SK-N-SH (cell line): ENCODE results near the gene RPL18. TPM values are rescaled to one million over a fixed set of nuclear protein-coding genes. Genes with fewer than 3 reads are reported as not detected.

Source experiments
- CTCF ChIA-PET: fragments of 300-600, 350-600 bp; formaldehyde crosslinking; extraction: SDS; loops from one replicate; lab custom pipeline; 2021; lab: Yijun Ruan, JAX
- POLR2A ChIA-PET: fragments of 350-600 bp; sonication (Branson Sonifier 250); formaldehyde crosslinking; extraction: SDS; loops from one replicate; lab custom pipeline; 2020; ENCODE audit warnings: antibody characterized with exemption, inconsistent platforms; lab: Yijun Ruan, JAX
- DNase-seq: peaks from one replicate; pipeline ENCODE4 v3.0.0; 2012
- H2AFZ ChIP-seq: fragments of 200-600 bp; sonication (generic); 2 replicates; pipeline ENCODE4 v1.8.1; 2016; ENCODE audit warnings: antibody characterized with exemption, mild to moderate bottlenecking, low read depth
- H3F3A ChIP-seq: fragments of 200-600 bp; sonication (generic); replicated peaks from 2 replicates; pipeline ENCODE3; 2016; ENCODE audit warnings: antibody characterized with exemption, mild to moderate bottlenecking; ENCODE audit not compliant: insufficient read depth
- H3K27ac ChIP-seq, 2 experiments: fragments of 200-500 bp in 1 of 2; fragments of 200-600 bp in 1 of 2; sonication (Bioruptor generic) in 1 of 2; sonication (generic), shearing (Covaris generic) in 1 of 2; 2 replicates each; pipeline versions ENCODE4 v1.5.1 to v1.6.1; 2014 to 2016; ENCODE audit warnings: low read depth in 2 of 2, inconsistent platforms in 1 of 2, low read length in 1 of 2, mild to moderate bottlenecking in 1 of 2, mixed read lengths in 1 of 2
- H3K27me3 ChIP-seq: fragments of 200-600 bp; sonication (generic), shearing (Covaris generic); 2 replicates; pipeline ENCODE4 v1.6.1; 2016; ENCODE audit warnings: mixed run types; ENCODE audit not compliant: insufficient read depth
- H3K36me3 ChIP-seq, 2 experiments: fragments of 200-500 bp in 1 of 2; fragments of 200-600 bp in 1 of 2; sonication (Bioruptor generic) in 1 of 2; sonication (generic) in 1 of 2; replicated peaks in 1 of 2; 2 replicates each; pipeline versions ENCODE3 to v1.5.1; 2014 to 2016; ENCODE audit warnings: low read length in 1 of 2, mild to moderate bottlenecking in 1 of 2; ENCODE audit not compliant: insufficient read depth in 2 of 2, control insufficient read depth in 1 of 2
- H3K4me1 ChIP-seq, 2 experiments: fragments of 200-500 bp in 1 of 2; fragments of 200-600 bp in 1 of 2; sonication (Bioruptor generic) in 1 of 2; sonication (generic), shearing (Covaris generic) in 1 of 2; 2 replicates each; pipeline versions ENCODE4 v1.5.1 to v1.6.1; 2014 to 2016; ENCODE audit warnings: low read depth in 1 of 2, low read length in 1 of 2, mixed run types in 1 of 2; ENCODE audit not compliant: insufficient read depth in 2 of 2, control insufficient read depth in 1 of 2
- H3K4me2 ChIP-seq: fragments of 200-600 bp; sonication (generic), shearing (Covaris generic); 2 replicates; pipeline ENCODE4 v1.6.1; 2017; ENCODE audit warnings: mixed run types
- H3K4me3 ChIP-seq, 2 experiments: fragments of 200-500 bp in 1 of 2; fragments of 200-600 bp in 1 of 2; sonication (Bioruptor generic) in 1 of 2; sonication (generic), shearing (Covaris generic) in 1 of 2; 2 replicates each; pipeline versions ENCODE4 v1.5.1 to v1.8.1; 2014 to 2016; ENCODE audit warnings: low read depth in 2 of 2, inconsistent platforms in 1 of 2, low read length in 1 of 2, mild to moderate bottlenecking in 1 of 2, mixed read lengths in 1 of 2, moderate library complexity in 1 of 2
- H3K79me2 ChIP-seq: fragments of 200-600 bp; sonication (generic); 2 replicates; pipeline ENCODE4 v1.8.1; 2017; ENCODE audit warnings: mild to moderate bottlenecking; ENCODE audit not compliant: insufficient read depth
- H3K9ac ChIP-seq: fragments of 200-600 bp; sonication (generic); 2 replicates; pipeline ENCODE4 v1.6.1; 2017; ENCODE audit warnings: mixed run types
- H3K9me2 ChIP-seq: fragments of 200-600 bp; sonication (generic); 2 replicates; pipeline ENCODE4 v1.6.1; 2017; ENCODE audit warnings: mixed run types
- H3K9me3 ChIP-seq: fragments of 200-600 bp; sonication (generic); 2 replicates; pipeline ENCODE4 v1.6.1; 2017; ENCODE audit warnings: mixed run types, mild to moderate bottlenecking, moderate library complexity
- H4K20me1 ChIP-seq: fragments of 200-600 bp; sonication (generic); 2 replicates; pipeline ENCODE4 v1.6.1; 2017; ENCODE audit warnings: mild to moderate bottlenecking, mixed run types; ENCODE audit not compliant: insufficient read depth
- CHD2 ChIP-seq: fragments of 150-350 bp; IDR thresholded peaks from 2 replicates; pipeline ENCODE4 v1.6.1; 2018; ENCODE audit warnings: low read length; ENCODE audit not compliant: partially characterized antibody
- EP300 ChIP-seq, 2 experiments: IDR thresholded peaks; 2 replicates each; pipeline versions ENCODE4 v1.4.0 to v1.6.1; 2012; ENCODE audit warnings: borderline replicate concordance in 1 of 2, low read depth in 1 of 2, low read length in 1 of 2
- EZH2phosphoT487 ChIP-seq: fragments of 200-600 bp; sonication (generic); IDR thresholded peaks from 2 replicates; pipeline ENCODE4 v1.6.1; 2017; ENCODE audit warnings: low read depth, mixed run types, mild to moderate bottlenecking, antibody characterized with exemption, moderate library complexity, borderline replicate concordance
- FOXJ3 ChIP-seq: sonication (generic); formaldehyde crosslinking; IDR thresholded peaks from 2 replicates; pipeline ENCODE4 v1.5.1; 2020; ENCODE audit warnings: mild to moderate bottlenecking, missing genetic modification reagents
- FOXM1 ChIP-seq: IDR thresholded peaks from 2 replicates; pipeline ENCODE4 v1.4.0; 2012; ENCODE audit warnings: low read depth, mild to moderate bottlenecking
- GABPA ChIP-seq: IDR thresholded peaks from 2 replicates; pipeline ENCODE4 v1.4.0; 2012; ENCODE audit warnings: low read depth, mild to moderate bottlenecking
- MEF2A ChIP-seq: IDR thresholded peaks from 2 replicates; pipeline ENCODE4 v1.4.0; 2012; ENCODE audit warnings: low read depth, borderline replicate concordance
- RAD21 ChIP-seq: IDR thresholded peaks from 2 replicates; pipeline ENCODE4 v1.6.1; 2012; ENCODE audit warnings: mild to moderate bottlenecking, low read length
- RCOR1 ChIP-seq: fragments of 150-350 bp; IDR thresholded peaks from 2 replicates; pipeline ENCODE4 v1.6.1; 2017; ENCODE audit warnings: antibody characterized with exemption, low read length
- RFX5 ChIP-seq: IDR thresholded peaks from 2 replicates; pipeline ENCODE4 v1.6.1; 2012; ENCODE audit warnings: mild to moderate bottlenecking, improper control_type of control experiment, low read length
- SIN3A ChIP-seq: IDR thresholded peaks from 2 replicates; pipeline ENCODE4 v1.6.1; 2012; ENCODE audit warnings: low read depth, mild to moderate bottlenecking, low read length, moderate library complexity, borderline replicate concordance
- SMC3 ChIP-seq: IDR thresholded peaks from 2 replicates; pipeline ENCODE4 v1.6.1; 2012; ENCODE audit warnings: low read depth, low read length, improper control_type of control experiment
- TAF1 ChIP-seq: IDR thresholded peaks from 2 replicates; pipeline ENCODE4 v1.6.1; 2012; ENCODE audit warnings: low read depth, mild to moderate bottlenecking, low read length, moderate library complexity, borderline replicate concordance
- TEAD4 ChIP-seq: IDR thresholded peaks from 2 replicates; pipeline ENCODE4 v1.4.0; 2012; ENCODE audit warnings: mild to moderate bottlenecking, borderline replicate concordance; ENCODE audit not compliant: insufficient read depth
- YY1 ChIP-seq: IDR thresholded peaks from 2 replicates; pipeline ENCODE4 v1.4.0; 2012; ENCODE audit warnings: low read depth, mild to moderate bottlenecking
- ZBTB33 ChIP-seq: IDR thresholded peaks from 2 replicates; pipeline ENCODE4 v1.4.0; 2012; ENCODE audit warnings: low read depth, borderline replicate concordance
- WGBS: methylation state at CpG from one replicate; pipeline ENCODE4 v1.1.6; 2017; ENCODE audit warnings: low lambda C conversion rate; 5-methylcytosine and 5-hydroxymethylcytosine counted together
- polyA plus RNA-seq, 3 experiments: library from polyadenylated mRNA; depleted of rRNA; stranded (reverse); fragments of >200 nt; gene quantifications; 2 replicates each; pipeline ENCODE4 v1.2.3, GENCODE V29; 2012
- TF ChIP-seq, protein P1 (sequence below): fragments of 150-350 bp; IDR thresholded peaks from 2 replicates; pipeline ENCODE4 v1.6.1; 2017; ENCODE audit warnings: antibody characterized with exemption, low read length, low read depth, borderline replicate concordance
- TF ChIP-seq, protein P2 (sequence below): IDR thresholded peaks from 2 replicates; pipeline ENCODE4 v1.6.1; 2012; ENCODE audit warnings: mild to moderate bottlenecking, low read depth, low read length, moderate library complexity
- TF ChIP-seq, protein P3 (sequence below): IDR thresholded peaks from 2 replicates; pipeline ENCODE4; 2012
- TF ChIP-seq, protein P4 (sequence below): fragments of 150-350 bp; IDR thresholded peaks from 2 replicates; pipeline ENCODE4 v1.6.1; 2016; ENCODE audit warnings: mild to moderate bottlenecking, low read depth, low read length

The RPL18 gene
- polyA plus RNA-seq, 1 of the 3 experiments (the other 2 are of a cell fraction), result 2,225 TPM

DNA sequence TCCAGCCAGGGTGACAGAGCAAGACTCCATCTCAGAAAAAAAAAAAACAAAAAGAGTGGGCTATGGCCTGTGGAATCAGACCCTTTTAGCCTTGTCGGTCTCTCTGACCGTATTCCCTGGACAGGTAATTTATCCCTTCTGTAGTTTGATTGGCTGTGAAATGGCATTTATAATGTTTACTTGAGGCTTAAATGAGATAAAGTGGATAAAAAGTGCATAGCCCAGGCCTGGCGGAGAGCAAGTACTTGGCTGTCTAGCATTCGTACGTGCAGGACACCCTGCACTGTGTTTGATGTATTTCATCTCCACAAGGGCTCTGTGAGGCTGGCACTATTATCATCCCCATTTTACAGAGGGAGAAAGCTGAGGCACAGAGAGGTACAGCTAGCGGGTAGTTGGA is 46.8 kb upstream of the RPL18 start:
- no peak for DNase-seq
- no peak overlapping the region for H3K9ac ChIP-seq
- no peak for TF ChIP-seq CHD2
- no peak for TF ChIP-seq TAF1
- TF ChIP-seq FOXM1, result no peak
- TF ChIP-seq, protein P1, sequence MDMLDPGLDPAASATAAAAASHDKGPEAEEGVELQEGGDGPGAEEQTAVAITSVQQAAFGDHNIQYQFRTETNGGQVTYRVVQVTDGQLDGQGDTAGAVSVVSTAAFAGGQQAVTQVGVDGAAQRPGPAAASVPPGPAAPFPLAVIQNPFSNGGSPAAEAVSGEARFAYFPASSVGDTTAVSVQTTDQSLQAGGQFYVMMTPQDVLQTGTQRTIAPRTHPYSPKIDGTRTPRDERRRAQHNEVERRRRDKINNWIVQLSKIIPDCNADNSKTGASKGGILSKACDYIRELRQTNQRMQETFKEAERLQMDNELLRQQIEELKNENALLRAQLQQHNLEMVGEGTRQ, result no peak
- no peak for TF ChIP-seq RFX5
- TF ChIP-seq YY1, result no peak
- no peak for TF ChIP-seq GABPA
- TF ChIP-seq, protein P2, sequence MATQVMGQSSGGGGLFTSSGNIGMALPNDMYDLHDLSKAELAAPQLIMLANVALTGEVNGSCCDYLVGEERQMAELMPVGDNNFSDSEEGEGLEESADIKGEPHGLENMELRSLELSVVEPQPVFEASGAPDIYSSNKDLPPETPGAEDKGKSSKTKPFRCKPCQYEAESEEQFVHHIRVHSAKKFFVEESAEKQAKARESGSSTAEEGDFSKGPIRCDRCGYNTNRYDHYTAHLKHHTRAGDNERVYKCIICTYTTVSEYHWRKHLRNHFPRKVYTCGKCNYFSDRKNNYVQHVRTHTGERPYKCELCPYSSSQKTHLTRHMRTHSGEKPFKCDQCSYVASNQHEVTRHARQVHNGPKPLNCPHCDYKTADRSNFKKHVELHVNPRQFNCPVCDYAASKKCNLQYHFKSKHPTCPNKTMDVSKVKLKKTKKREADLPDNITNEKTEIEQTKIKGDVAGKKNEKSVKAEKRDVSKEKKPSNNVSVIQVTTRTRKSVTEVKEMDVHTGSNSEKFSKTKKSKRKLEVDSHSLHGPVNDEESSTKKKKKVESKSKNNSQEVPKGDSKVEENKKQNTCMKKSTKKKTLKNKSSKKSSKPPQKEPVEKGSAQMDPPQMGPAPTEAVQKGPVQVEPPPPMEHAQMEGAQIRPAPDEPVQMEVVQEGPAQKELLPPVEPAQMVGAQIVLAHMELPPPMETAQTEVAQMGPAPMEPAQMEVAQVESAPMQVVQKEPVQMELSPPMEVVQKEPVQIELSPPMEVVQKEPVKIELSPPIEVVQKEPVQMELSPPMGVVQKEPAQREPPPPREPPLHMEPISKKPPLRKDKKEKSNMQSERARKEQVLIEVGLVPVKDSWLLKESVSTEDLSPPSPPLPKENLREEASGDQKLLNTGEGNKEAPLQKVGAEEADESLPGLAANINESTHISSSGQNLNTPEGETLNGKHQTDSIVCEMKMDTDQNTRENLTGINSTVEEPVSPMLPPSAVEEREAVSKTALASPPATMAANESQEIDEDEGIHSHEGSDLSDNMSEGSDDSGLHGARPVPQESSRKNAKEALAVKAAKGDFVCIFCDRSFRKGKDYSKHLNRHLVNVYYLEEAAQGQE, result no peak
- no peak for TF ChIP-seq TEAD4
- no peak for TF ChIP-seq MEF2A
- no peak overlapping the region for H3K27ac ChIP-seq
- POLR2A ChIA-PET, result no interaction called here
- no peaks in the 10 kb centered on the region; a peak in 1 of 4 replicates for H3K4me1 ChIP-seq
- H4K20me1 ChIP-seq, result no peaks in the 10 kb centered on the region
- no peaks in the 10 kb centered on the region for H3F3A ChIP-seq
- no peak overlapping the region for H3K4me2 ChIP-seq
- CTCF ChIA-PET, result interaction anchor here (1.1 to 1.5 kb wide), 3 partner anchors 9 to 123 kb away, joined by 3 to 4 read pairs (median 4); partner anchors contain the start of gene CA11
- no peaks in the 10 kb centered on the region for H3K9me3 ChIP-seq
- H3K27me3 ChIP-seq, result no peaks in the 10 kb centered on the region
- no peak overlapping the region for H2AFZ ChIP-seq
- WGBS, result 92% methylated on average over 6 of the region's 6 CpGs
- H3K4me3 ChIP-seq, result no peak overlapping the region
- no peaks in the 10 kb centered on the region for H3K79me2 ChIP-seq
- no peaks in the 10 kb centered on the region for H3K9me2 ChIP-seq
- no peaks in the 10 kb centered on the region for H3K36me3 ChIP-seq

DNA sequence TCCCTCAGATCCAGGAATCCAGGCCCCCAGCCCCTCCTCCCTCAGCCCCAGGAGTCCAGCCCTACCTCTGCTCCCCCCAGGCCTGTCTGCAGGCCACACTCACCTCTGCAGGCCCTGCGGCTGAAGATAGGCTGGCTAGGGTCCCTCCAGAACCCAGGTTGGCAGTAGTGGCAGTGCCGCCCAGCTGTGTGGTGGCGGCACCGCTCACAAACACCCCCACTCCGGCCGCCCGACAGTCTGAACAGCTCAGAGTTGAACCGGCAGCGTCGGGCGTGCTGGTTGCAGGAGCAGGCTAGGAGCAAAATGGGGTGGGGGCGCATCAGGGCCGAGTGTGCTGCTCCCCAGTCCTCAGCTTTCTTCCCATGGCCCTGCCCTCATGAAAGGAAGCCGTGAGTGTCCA is 45.5 kb upstream of the RPL18 start:
- Histone ChIP-seq H3K9ac (no peak overlapping the region), H3K9me2 (no peaks in the 10 kb centered on the region), H3K27ac (no peak overlapping the region), H3K4me1 (peaks cover 0 to 2% of the 10 kb centered on the region in 2 experiments; a peak in 1 of 4 replicates), H3K27me3 (no peaks in the 10 kb centered on the region), H3K79me2 (no peaks in the 10 kb centered on the region), H3K4me3 (no peak overlapping the region), H3K36me3 (no peaks in the 10 kb centered on the region), H3K4me2 (no peak overlapping the region), H4K20me1 (no peaks in the 10 kb centered on the region), H2AFZ (no peak overlapping the region), H3F3A (no peaks in the 10 kb centered on the region), H3K9me3 (no peaks in the 10 kb centered on the region)
- TF ChIP-seq RAD21, result no peak
- no peak for TF ChIP-seq RCOR1
- no peak for TF ChIP-seq ZBTB33
- no peak for TF ChIP-seq SIN3A
- TF ChIP-seq, protein P3, sequence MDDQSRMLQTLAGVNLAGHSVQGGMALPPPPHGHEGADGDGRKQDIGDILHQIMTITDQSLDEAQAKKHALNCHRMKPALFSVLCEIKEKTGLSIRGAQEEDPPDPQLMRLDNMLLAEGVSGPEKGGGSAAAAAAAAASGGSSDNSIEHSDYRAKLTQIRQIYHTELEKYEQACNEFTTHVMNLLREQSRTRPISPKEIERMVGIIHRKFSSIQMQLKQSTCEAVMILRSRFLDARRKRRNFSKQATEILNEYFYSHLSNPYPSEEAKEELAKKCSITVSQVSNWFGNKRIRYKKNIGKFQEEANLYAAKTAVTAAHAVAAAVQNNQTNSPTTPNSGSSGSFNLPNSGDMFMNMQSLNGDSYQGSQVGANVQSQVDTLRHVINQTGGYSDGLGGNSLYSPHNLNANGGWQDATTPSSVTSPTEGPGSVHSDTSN, result no peak
- TF ChIP-seq GABPA, result no peak
- TF ChIP-seq EZH2phosphoT487, result no peak
- no peak for TF ChIP-seq EP300 (IDR thresholded peaks at IDR 0.05; ENCODE audit: borderline replicate concordance in 1 of 2, low read depth in 1 of 2, low read length in 1 of 2)
- no peak for TF ChIP-seq SMC3
- TF ChIP-seq, protein P4, sequence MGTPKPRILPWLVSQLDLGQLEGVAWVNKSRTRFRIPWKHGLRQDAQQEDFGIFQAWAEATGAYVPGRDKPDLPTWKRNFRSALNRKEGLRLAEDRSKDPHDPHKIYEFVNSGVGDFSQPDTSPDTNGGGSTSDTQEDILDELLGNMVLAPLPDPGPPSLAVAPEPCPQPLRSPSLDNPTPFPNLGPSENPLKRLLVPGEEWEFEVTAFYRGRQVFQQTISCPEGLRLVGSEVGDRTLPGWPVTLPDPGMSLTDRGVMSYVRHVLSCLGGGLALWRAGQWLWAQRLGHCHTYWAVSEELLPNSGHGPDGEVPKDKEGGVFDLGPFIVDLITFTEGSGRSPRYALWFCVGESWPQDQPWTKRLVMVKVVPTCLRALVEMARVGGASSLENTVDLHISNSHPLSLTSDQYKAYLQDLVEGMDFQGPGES, result no peak
- no peak for TF ChIP-seq YY1
- TF ChIP-seq FOXJ3, result no peak
- DNase-seq, result no peak
- ChIA-PET POLR2A (no interaction called here), CTCF (interaction anchor here (0.6 to 1.1 kb wide), 4 partner anchors 10 to 555 kb away, joined by 3 to 4 read pairs (median 4); no protein-coding TSS in a partner anchor)
- 86% methylated on average over 14 of the region's 14 CpGs for WGBS
